Muscle of back (tissue), 11 donors: ENCODE results near the gene HDHD5. TPM values are rescaled to one million over a fixed set of nuclear protein-coding genes. Genes with fewer than 3 reads are reported as not detected.

ENCODE experiments used
- DNase-seq, 3 donors: peaks; one replicate each; pipeline versions ENCODE4 v3.0.0 to v3.0.0-alpha.2; 2013
- polyA plus RNA-seq, 10 donors: library from polyadenylated mRNA; unstranded; fragments of 120-200 nt; gene quantifications; one replicate each; pipeline ENCODE4 v1.2.1, GENCODE V29; 2013; ENCODE audit not compliant: insufficient read length in 10 of 10

Gene HDHD5
- polyA plus RNA-seq, 10 donors: 35.2 to 46.0 (median 40.9) TPM

- peak; percentile 59 to 82 (median 70) for DNase-seq
These were observed 37.6 kb downstream of the HDHD5 start, which contains the start of gene TMEM121B for GRCh38 chr22:17121233-17122195. TSS of gene TMEM121B (minus strand) at chr22:17121360. CDS start at chr22:17121127, 233 bp downstream.

DNA sequence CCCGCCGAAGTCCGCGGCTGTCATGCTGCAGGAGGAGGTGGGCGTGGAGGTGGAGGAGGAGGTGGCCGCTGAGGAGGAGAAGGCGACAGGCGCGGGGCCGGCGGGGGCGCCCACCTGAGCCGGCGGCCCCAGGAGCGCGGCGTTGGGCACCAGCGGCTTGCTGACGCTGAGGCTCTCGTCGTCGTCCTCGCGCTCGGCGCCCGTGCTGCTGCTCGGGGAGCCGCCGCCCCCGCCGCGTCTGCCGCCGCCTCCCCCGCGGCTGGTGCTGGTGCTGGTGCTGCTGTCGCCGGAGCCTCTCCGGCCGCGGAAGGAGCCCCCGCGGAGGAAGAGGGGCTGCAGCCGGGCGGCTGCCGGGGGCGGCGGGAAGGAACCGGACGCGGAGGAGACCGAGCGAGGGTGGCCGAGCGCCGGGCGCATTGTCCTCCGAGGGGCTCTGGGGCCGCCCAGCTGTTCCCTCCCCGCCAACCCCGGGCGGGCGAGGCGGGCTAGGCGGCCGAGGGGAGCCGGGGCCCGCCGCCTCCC, 38.3 kb downstream of the HDHD5 start:
- DNase-seq: peak in 1 of 3 donors; percentile 59

DNA sequence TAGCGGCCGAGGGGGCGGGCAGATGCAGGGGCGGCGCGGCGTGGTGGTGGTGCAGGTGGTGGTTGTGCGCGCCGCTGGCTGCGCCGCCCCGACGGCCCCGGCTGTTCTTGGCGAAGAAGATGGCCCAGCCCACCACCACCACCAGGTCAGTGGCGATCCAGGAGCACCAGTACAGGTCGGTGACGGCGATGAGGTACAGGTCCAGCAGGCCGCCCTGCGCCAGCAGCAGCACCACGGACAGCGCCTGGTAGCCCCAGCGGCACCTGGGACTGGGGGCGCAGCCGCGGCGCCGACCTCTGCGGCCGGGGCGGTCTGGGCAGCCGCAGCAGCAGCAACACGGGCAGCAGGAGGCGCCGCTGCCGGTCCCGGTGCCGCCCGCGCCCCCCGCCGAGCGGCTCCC, 38.8 kb downstream of the HDHD5 start:
- DNase-seq: peak; percentile 43 to 83 (median 80)

- peak in 1 of 3 donors; percentile 43 for DNase-seq
These were observed 39.4 kb downstream of the HDHD5 start for GRCh38 chr22:17119481-17120202.

DNA sequence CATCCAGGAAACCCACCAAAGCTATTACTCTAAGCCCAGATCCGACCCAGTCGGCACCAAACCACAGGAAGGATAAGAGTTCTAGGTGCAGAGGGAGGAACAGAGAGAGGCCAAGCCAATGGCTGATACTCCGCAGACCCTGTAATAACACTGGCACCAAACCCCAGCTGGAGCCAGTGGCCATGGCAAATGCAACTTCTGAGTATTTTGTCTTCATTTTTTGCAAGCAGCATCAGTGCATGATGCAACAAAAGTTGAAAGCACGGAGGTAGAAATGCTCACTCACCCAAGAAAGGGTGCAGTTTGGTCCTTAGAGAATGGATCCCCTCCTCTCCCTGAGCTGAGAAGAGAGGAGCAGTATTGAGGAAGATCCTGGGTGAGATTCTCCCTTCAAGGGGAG, 40.7 kb downstream of the HDHD5 start:
- DNase-seq: no peak

DNA sequence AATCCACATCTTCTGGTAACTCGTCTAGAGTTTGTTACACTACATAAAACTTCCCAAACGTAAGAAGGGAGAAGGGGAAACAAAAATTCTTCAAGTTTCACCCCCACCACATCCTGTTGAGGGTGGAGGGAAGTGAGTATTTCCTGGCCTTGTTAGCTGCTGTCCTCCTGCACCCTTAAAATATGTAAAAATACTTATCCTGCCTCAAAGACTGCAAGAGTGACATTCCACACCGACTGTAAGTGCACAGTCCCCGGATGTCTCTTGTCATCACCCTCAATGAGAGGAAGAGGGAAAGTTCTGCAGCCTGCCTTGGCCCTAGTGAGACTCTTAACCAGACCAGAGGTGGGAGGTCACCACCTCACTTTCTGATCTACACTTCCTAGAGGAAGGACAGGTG, 41.2 kb downstream of the HDHD5 start:
- DNase-seq: no peak

DNA sequence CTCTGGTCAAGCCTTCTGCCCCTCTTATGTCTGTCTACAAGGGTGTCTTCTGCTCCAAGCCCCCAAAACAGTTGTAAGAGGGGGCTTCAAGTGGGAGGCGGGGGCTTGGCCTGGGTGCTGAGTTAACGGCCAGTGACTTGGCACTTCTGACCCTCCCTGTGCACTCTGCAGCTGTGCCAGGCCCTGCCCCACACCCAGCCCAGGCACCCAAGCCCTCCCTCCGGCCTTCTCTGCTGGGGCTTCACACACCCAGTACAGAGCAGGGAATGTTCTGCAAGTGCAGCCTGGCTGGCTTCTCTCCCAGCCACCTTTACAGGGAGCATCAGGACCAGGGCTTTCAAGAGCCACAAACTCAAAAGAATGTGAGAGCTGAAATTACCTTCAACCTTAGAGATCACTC, 41.7 kb downstream of the HDHD5 start:
- no peak for DNase-seq

- DNase-seq: no peak
These were observed 42.3 kb downstream of the HDHD5 start for GRCh38 chr22:17116572-17117330.

- no peak for DNase-seq
These were observed 43.0 kb downstream of the HDHD5 start for GRCh38 chr22:17115945-17116565.

- DNase-seq: no peak
These were observed 43.8 kb downstream of the HDHD5 start for GRCh38 chr22:17115236-17115635.

DNA sequence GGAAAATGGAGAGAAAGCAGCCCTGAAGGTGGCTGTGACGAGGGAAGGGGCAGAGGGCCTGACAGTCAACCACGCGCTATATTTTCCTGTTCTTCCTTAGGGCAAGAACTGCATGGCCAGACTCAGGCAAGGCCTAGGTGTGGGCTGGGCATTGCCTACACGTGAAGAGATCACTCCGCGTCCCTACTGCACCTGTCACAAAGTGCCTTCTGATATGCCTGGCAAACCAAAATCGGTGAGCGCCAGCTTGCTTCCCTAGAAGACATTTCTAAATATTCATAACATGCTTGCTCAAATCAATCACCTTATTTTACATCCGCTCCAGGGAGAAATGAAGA, 44.2 kb downstream of the HDHD5 start:
- no peak for DNase-seq

DNA sequence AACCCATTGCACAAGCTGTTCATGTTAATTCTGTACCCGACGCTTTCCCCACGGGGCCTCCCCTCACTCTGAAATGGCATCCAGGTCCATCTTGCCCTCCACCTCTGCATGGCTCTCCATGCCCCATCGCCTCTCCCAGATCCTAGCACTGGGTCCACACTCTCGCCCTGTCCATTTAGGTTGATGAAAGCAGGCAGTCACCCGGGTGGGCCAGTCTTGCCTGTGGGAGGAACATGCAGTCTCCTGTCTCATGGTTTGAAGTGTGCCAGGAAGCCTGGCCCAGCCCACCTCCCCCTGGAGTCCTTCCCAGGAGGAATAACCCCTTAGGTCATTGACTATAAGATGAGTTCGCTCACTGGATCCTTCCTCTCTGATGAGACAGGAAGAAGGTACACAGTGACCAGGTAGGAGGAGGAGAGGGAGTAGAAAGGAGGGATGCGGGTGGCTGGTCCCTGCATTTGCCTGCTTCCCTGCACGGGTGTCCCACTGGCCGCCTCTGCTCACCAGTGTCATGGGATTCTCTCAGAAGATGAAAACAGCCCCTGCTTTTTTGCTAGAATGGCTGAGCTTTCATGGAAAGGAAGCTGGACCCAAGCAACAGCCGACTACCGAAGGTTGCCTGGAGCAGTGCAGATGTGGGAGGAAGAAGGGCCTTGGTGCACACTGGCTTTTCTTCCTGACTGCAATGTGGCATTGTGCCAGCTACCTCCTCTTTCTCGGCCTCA, 44.7 kb downstream of the HDHD5 start:
- DNase-seq: no peak

- no peak for DNase-seq
These were observed 45.5 kb downstream of the HDHD5 start for GRCh38 chr22:17113600-17113999.

- no peak for DNase-seq
These were observed 46.5 kb downstream of the HDHD5 start for GRCh38 chr22:17112491-17113042.

GRCh38 chr22:17110791-17111550, 48.1 kb downstream of the HDHD5 start:
- no peak for DNase-seq

DNA sequence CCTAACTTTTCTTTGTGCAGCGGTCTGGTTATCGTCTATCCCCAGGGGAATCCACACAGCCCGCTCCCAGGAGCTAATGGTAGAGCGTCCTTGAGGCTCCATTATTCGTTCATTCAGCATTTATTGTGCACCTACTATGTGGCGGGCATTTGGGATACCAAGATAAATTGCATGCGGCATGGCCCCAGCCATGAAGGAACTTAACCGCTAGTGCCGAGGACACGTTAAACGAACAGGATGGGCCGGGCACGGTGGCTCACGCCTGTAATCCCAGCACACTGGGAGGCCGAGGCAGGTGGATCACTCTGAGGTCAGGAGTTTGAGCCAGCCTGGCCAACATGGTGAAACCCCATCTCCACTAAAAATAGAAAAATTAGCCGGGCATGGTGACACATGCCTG, 49.1 kb downstream of the HDHD5 start:
- DNase-seq: no peak

DNA sequence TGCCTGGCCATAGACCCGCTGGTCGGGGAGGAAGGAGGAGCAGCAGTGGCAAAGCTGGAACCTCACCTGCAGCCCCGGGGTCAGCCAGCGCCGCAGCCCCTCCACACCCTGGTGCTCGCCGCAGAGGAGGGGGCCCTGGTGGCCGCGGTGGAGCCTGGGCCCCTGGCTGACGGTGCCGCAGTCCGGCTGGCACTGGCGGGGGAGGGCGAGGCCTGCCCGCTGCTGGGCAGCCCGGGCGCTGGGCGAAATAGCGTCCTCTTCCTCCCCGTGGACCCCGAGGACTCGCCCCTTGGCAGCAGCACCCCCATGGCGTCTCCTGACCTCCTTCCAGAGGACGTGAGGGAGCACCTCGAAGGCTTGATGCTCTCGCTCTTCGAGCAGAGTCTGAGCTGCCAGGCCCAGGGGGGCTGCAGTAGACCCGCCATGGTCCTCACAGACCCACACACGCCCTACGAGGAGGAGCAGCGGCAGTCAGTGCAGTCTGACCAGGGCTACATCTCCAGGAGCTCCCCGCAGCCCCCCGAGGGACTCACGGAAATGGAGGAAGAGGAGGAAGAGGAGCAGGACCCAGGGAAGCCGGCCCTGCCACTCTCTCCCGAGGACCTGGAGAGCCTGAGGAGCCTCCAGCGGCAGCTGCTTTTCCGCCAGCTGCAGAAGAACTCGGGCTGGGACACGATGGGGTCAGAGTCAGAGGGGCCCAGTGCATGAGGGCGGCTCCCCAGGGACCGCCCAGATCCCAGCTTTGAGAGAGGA, 49.8 kb downstream of the HDHD5 start:
- no peak for DNase-seq

DNA sequence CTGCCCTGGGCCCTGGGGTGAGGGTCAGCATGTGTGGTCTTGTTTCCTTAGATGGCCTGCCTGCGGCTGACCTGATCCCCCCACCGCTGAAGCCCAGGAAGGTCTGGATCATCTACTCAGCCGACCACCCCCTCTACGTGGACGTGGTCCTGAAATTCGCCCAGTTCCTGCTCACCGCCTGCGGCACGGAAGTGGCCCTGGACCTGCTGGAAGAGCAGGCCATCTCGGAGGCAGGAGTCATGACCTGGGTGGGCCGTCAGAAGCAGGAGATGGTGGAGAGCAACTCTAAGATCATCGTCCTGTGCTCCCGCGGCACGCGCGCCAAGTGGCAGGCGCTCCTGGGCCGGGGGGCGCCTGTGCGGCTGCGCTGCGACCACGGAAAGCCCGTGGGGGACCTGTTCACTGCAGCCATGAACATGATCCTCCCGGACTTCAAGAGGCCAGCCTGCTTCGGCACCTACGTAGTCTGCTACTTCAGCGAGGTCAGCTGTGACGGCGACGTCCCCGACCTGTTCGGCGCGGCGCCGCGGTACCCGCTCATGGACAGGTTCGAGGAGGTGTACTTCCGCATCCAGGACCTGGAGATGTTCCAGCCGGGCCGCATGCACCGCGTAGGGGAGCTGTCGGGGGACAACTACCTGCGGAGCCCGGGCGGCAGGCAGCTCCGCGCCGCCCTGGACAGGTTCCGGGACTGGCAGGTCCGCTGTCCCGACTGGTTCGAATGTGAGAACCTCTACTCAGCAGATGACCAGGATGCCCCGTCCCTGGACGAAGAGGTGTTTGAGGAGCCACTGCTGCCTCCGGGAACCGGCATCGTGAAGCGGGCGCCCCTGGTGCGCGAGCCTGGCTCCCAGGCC, 50.6 kb downstream of the HDHD5 start:
- no peak for DNase-seq
